BE2C (cell line): ENCODE data around the gene TBC1D9.

ENCODE experiments used
- DNase-seq: peaks from one replicate; pipeline ENCODE4 v3.0.0-alpha.2; 2020
- H3K27me3 ChIP-seq: fragments of 250-450 bp; sonication (Bioruptor Pico); 2 replicates; pipeline ENCODE4 v1.5.1; 2020; ENCODE audit warnings: mild to moderate bottlenecking
- H3K36me3 ChIP-seq: fragments of 250-450 bp; sonication (Bioruptor Pico); 2 replicates; pipeline ENCODE4 v1.5.1; 2020; ENCODE audit warnings: mild to moderate bottlenecking
- H3K4me1 ChIP-seq: fragments of 250-450 bp; sonication (Bioruptor Pico); 2 replicates; pipeline ENCODE4 v1.5.1; 2020
- H3K4me3 ChIP-seq: 2 replicates; pipeline ENCODE4 v1.5.1; 2011; ENCODE audit warnings: low read depth, low read length
- H3K9me3 ChIP-seq: fragments of 250-450 bp; sonication (Bioruptor Pico); 2 replicates; pipeline ENCODE4 v1.5.1; 2020
- CTCF ChIP-seq: IDR thresholded peaks from 2 replicates; pipeline ENCODE4 v1.5.1; 2012; ENCODE audit warnings: mild to moderate bottlenecking, low read depth, low read length

TBC1D9 gene

DNA sequence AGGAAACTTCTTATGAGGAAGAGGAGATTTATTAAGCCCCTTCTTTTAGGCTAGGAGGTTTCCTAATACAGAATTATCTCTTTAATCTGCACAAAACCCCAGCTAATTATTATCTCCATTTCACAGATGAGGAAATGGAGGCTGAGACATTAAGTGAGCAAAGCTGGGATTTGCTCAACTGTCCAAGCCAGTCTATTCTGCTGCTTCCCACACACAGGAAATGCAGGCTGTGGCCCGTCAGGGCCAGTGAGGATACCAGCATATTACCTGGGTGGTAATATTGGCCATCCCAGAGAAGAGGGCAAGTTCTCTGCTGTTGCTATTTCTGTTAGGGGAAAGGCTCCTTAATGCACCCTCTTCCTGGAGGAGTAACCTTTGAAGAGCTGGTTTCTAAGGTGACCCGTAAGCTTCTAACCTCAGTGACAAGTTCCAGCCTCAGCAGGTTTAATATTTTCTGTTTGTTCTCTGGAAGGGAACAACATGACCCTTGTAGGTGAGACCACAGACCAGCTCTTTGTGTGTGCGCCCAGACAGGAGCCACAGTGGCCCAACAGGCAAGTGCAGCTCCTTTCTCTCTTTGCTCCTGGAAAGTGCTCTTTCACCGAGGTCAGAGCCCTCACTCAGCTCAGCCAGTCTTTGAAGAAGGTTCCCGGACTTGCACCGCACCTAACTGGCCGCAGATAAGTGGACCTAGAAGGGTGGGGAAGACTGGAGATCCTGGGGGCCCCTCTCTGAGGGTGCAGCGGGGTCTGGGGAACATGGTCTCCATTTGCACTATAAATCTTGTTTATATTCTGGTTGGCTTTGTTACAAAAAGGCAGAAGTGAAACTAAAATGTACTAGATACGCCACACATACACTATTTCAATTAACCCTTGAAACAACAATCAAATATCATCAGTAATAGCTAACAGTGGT, 35.5 kb downstream of the TBC1D9 start:
- H3K27me3 ChIP-seq: no peaks in the 10 kb centered on the region
- TF ChIP-seq CTCF: no peak
- DNase-seq: no peak

DNA sequence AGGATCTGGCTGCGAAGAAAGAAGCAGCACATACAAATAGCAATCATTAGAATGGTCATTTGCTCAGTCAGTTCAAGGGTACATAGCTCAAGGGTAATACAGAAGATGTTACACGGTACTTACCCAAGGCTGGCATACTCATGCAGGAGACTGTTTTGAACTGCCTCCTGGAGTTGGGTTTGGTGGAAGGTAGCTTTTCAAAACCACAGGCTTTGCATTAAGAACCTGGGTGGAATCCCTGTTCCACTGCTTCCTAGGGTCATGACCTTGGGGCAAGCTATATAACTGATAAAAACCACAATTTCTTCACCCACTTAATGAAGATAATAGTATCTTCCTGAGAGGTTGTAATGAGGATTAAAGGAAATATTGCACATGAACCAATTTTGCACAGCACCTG, 36.5 kb downstream of the TBC1D9 start:
- no peaks in the 10 kb centered on the region for H3K36me3 ChIP-seq
- no peak for DNase-seq
- H3K9me3 ChIP-seq: no peaks in the 10 kb centered on the region
- H3K4me3 ChIP-seq: no peak overlapping the region
- H3K27me3 ChIP-seq: no peaks in the 10 kb centered on the region
- H3K4me1 ChIP-seq: peaks cover 6% of the 10 kb centered on the region; the same call in 1 of the 2 replicates
- no peak for TF ChIP-seq CTCF

More for the DNA sequence above, 35.5 kb downstream of the TBC1D9 start:
- H3K4me3 ChIP-seq: no peak overlapping the region
- H3K36me3 ChIP-seq: no peaks in the 10 kb centered on the region
- peaks cover 6% of the 10 kb centered on the region; the same call in 1 of the 2 replicates for H3K4me1 ChIP-seq
- no peaks in the 10 kb centered on the region for H3K9me3 ChIP-seq

DNA sequence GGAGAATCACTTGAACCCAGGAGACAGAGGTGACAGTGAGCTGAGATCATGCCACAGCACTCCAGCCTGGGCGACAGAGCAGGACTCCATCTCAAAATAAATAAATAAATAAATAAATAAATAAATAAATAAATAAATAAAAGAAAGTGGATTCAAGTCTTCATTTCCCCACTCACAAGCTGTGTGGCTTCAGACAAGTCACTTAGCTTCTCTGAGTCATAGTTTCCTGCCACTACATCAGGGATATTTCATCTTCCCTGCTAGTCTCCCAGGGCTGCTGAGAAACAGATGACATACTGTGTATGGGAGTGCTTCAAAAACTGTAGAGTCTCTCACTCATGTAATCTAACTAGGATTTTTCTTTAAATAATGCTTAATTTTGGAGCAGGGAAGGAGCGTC, 37.2 kb downstream of the TBC1D9 start:
- DNase-seq: no peak
- H3K9me3 ChIP-seq: no peaks in the 10 kb centered on the region
- H3K4me3 ChIP-seq: no peak overlapping the region
- peaks cover 6% of the 10 kb centered on the region; the same call in 1 of the 2 replicates for H3K4me1 ChIP-seq
- H3K27me3 ChIP-seq: no peaks in the 10 kb centered on the region
- TF ChIP-seq CTCF: no peak
- no peaks in the 10 kb centered on the region for H3K36me3 ChIP-seq

- no peaks in the 10 kb centered on the region for H3K9me3 ChIP-seq
- peaks cover 6% of the 10 kb centered on the region; the same call in 1 of the 2 replicates for H3K4me1 ChIP-seq
- no peak for DNase-seq
- TF ChIP-seq CTCF: no peak
- no peaks in the 10 kb centered on the region for H3K36me3 ChIP-seq
- no peak overlapping the region for H3K4me3 ChIP-seq
- no peaks in the 10 kb centered on the region for H3K27me3 ChIP-seq
Observed at GRCh38 chr4:140718241-140718952, 37.8 kb downstream of the TBC1D9 start.

DNA sequence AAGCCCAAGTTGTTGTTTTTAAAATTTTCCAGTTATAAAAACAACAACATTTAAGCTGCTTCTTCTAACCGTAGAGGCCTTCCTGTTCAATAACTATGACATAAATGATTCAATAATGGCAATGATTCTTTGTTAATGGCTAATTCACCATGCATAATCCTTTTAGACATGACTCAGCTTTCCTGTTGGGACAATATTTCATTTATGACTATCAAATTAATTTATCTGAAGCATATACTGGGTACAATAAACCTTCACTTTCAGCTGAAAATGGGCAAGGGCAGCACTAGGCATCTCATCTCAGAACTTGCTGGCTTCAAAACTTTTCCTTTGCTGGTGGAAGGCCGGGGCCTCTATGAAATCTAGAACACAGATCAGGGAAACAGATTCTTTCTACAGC, 38.9 kb downstream of the TBC1D9 start:
- DNase-seq: no peak
- H3K27me3 ChIP-seq: no peaks in the 10 kb centered on the region
- no peaks in the 10 kb centered on the region for H3K9me3 ChIP-seq
- no peaks in the 10 kb centered on the region for H3K36me3 ChIP-seq
- H3K4me1 ChIP-seq: peaks cover 6% of the 10 kb centered on the region; the same call in 1 of the 2 replicates
- no peak overlapping the region for H3K4me3 ChIP-seq
- TF ChIP-seq CTCF: no peak
